ENCODE measurements around the gene SLCO1C1. TPM values are rescaled to one million over a fixed set of nuclear protein-coding genes. Genes with fewer than 3 reads are reported as not detected.

The SLCO1C1 gene
- total and polyA plus RNA-seq, 9 of the 15 experiments (the other 6 are each of a cell fraction or from before 2014, with no cell fraction given): not detected

DNA sequence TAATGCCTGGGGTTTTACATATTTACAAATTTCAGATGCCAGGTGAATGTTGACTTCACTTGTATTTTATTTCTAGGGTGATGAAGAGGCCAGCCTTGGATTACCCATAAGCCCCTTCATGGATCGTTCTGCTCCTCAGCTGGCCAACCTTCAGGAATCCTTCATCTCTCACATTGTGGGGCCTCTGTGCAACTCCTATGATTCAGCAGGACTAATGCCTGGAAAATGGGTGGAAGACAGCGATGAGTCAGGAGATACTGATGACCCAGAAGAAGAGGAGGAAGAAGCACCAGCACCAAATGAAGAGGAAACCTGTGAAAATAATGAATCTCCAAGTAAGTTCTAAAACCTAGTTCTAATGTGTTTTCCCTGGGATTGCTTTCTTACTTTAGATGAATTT, 41.3 kb upstream of the SLCO1C1 start (continued):
- TF ChIP-seq, protein P1, sequence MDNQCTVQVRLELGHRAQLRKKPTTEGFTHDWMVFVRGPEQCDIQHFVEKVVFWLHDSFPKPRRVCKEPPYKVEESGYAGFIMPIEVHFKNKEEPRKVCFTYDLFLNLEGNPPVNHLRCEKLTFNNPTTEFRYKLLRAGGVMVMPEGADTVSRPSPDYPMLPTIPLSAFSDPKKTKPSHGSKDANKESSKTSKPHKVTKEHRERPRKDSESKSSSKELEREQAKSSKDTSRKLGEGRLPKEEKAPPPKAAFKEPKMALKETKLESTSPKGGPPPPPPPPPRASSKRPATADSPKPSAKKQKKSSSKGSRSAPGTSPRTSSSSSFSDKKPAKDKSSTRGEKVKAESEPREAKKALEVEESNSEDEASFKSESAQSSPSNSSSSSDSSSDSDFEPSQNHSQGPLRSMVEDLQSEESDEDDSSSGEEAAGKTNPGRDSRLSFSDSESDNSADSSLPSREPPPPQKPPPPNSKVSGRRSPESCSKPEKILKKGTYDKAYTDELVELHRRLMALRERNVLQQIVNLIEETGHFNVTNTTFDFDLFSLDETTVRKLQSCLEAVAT (IDR thresholded peaks at IDR 0.05): no peak
- TF ChIP-seq, protein P2, sequence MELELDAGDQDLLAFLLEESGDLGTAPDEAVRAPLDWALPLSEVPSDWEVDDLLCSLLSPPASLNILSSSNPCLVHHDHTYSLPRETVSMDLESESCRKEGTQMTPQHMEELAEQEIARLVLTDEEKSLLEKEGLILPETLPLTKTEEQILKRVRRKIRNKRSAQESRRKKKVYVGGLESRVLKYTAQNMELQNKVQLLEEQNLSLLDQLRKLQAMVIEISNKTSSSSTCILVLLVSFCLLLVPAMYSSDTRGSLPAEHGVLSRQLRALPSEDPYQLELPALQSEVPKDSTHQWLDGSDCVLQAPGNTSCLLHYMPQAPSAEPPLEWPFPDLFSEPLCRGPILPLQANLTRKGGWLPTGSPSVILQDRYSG (tag; conservative IDR thresholded peaks at IDR 0.05; ENCODE audit: low read depth): no peak
- TF ChIP-seq CBX5 (IDR thresholded peaks at IDR 0.05; ENCODE audit: borderline replicate concordance, low read depth): no peak
- TF ChIP-seq, protein P3, sequence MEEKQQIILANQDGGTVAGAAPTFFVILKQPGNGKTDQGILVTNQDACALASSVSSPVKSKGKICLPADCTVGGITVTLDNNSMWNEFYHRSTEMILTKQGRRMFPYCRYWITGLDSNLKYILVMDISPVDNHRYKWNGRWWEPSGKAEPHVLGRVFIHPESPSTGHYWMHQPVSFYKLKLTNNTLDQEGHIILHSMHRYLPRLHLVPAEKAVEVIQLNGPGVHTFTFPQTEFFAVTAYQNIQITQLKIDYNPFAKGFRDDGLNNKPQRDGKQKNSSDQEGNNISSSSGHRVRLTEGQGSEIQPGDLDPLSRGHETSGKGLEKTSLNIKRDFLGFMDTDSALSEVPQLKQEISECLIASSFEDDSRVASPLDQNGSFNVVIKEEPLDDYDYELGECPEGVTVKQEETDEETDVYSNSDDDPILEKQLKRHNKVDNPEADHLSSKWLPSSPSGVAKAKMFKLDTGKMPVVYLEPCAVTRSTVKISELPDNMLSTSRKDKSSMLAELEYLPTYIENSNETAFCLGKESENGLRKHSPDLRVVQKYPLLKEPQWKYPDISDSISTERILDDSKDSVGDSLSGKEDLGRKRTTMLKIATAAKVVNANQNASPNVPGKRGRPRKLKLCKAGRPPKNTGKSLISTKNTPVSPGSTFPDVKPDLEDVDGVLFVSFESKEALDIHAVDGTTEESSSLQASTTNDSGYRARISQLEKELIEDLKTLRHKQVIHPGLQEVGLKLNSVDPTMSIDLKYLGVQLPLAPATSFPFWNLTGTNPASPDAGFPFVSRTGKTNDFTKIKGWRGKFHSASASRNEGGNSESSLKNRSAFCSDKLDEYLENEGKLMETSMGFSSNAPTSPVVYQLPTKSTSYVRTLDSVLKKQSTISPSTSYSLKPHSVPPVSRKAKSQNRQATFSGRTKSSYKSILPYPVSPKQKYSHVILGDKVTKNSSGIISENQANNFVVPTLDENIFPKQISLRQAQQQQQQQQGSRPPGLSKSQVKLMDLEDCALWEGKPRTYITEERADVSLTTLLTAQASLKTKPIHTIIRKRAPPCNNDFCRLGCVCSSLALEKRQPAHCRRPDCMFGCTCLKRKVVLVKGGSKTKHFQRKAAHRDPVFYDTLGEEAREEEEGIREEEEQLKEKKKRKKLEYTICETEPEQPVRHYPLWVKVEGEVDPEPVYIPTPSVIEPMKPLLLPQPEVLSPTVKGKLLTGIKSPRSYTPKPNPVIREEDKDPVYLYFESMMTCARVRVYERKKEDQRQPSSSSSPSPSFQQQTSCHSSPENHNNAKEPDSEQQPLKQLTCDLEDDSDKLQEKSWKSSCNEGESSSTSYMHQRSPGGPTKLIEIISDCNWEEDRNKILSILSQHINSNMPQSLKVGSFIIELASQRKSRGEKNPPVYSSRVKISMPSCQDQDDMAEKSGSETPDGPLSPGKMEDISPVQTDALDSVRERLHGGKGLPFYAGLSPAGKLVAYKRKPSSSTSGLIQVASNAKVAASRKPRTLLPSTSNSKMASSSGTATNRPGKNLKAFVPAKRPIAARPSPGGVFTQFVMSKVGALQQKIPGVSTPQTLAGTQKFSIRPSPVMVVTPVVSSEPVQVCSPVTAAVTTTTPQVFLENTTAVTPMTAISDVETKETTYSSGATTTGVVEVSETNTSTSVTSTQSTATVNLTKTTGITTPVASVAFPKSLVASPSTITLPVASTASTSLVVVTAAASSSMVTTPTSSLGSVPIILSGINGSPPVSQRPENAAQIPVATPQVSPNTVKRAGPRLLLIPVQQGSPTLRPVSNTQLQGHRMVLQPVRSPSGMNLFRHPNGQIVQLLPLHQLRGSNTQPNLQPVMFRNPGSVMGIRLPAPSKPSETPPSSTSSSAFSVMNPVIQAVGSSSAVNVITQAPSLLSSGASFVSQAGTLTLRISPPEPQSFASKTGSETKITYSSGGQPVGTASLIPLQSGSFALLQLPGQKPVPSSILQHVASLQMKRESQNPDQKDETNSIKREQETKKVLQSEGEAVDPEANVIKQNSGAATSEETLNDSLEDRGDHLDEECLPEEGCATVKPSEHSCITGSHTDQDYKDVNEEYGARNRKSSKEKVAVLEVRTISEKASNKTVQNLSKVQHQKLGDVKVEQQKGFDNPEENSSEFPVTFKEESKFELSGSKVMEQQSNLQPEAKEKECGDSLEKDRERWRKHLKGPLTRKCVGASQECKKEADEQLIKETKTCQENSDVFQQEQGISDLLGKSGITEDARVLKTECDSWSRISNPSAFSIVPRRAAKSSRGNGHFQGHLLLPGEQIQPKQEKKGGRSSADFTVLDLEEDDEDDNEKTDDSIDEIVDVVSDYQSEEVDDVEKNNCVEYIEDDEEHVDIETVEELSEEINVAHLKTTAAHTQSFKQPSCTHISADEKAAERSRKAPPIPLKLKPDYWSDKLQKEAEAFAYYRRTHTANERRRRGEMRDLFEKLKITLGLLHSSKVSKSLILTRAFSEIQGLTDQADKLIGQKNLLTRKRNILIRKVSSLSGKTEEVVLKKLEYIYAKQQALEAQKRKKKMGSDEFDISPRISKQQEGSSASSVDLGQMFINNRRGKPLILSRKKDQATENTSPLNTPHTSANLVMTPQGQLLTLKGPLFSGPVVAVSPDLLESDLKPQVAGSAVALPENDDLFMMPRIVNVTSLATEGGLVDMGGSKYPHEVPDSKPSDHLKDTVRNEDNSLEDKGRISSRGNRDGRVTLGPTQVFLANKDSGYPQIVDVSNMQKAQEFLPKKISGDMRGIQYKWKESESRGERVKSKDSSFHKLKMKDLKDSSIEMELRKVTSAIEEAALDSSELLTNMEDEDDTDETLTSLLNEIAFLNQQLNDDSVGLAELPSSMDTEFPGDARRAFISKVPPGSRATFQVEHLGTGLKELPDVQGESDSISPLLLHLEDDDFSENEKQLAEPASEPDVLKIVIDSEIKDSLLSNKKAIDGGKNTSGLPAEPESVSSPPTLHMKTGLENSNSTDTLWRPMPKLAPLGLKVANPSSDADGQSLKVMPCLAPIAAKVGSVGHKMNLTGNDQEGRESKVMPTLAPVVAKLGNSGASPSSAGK (IDR thresholded peaks at IDR 0.05): no peak
- no peak for TF ChIP-seq RBM14 (IDR thresholded peaks at IDR 0.05; ENCODE audit: borderline replicate concordance, insufficient read depth, low read depth, low read length)
- TF ChIP-seq CBFB (CRISPR knock-in tag; IDR thresholded peaks at IDR 0.05): no peak
